GM18870 (cell line): ENCODE measurements around the gene VPS72.
"Not testable (repeated sequence)": the region's sequence is repeated elsewhere in the genome, so short reads cannot be mapped to it uniquely, and the experiment has no call there.

ENCODE experiments used
- ATAC-seq: cut with Tn5 transposase; IDR thresholded peaks from one replicate; pipeline ENCODE4 v1.9.1; 2021; ENCODE audit warnings: moderate library complexity; ENCODE audit not compliant: unreplicated experiment

The VPS72 gene

GRCh38 chr1:151189637-151190445, at the start of gene VPS72:
Gene VPS72, minus strand, starts transcription at chr1:151190197. Its CDS starts 76 bp downstream, at chr1:151190121.
- ATAC-seq = peak; percentile 63

- ATAC-seq = no peak
Observed at GRCh38 chr1:151238467-151238739, 48.4 kb upstream of the VPS72 start.

- ATAC-seq = no peak
Observed at GRCh38 chr1:151237678-151238466, 47.9 kb upstream of the VPS72 start.

- ATAC-seq = no peak
Observed at GRCh38 chr1:151235235-151235634, 45.2 kb upstream of the VPS72 start.

GRCh38 chr1:151222130-151222529, 32.1 kb upstream of the VPS72 start:
- ATAC-seq = no peak

GRCh38 chr1:151221616-151222015, 31.6 kb upstream of the VPS72 start:
- ATAC-seq = no peak

GRCh38 chr1:151213560-151213959, 23.6 kb upstream of the VPS72 start:
- ATAC-seq = no peak

- no peak for ATAC-seq
Observed at GRCh38 chr1:151211972-151212705, 22.1 kb upstream of the VPS72 start.

- no peak for ATAC-seq
Observed at GRCh38 chr1:151210830-151211229, 20.8 kb upstream of the VPS72 start.

GRCh38 chr1:151205381-151205965, 15.5 kb upstream of the VPS72 start:
- ATAC-seq = not testable (repeated sequence)

GRCh38 chr1:151199873-151200581, 10.0 kb upstream of the VPS72 start:
- ATAC-seq = no peak

GRCh38 chr1:151198254-151199127, 8.5 kb upstream of the VPS72 start, which contains the start of gene PIP5K1A:
Gene PIP5K1A, plus strand, starts transcription at chr1:151198552. Its CDS starts 445 bp downstream, at chr1:151198997.
- peak; percentile 82 for ATAC-seq

- ATAC-seq = no peak
Observed at GRCh38 chr1:151197863-151198253, 7.9 kb upstream of the VPS72 start.

GRCh38 chr1:151196292-151196800, 6.3 kb upstream of the VPS72 start:
- ATAC-seq = no peak

- ATAC-seq = not testable (repeated sequence)
Observed at GRCh38 chr1:151194894-151195594, 5.0 kb upstream of the VPS72 start.

GRCh38 chr1:151193856-151194255, 3.9 kb upstream of the VPS72 start:
- no peak for ATAC-seq

- ATAC-seq = no peak
Observed at GRCh38 chr1:151193304-151193703, 3.3 kb upstream of the VPS72 start.

- ATAC-seq = no peak
Observed at GRCh38 chr1:151192047-151192446, 2.0 kb upstream of the VPS72 start.

GRCh38 chr1:151188667-151189066, 1.3 kb downstream of the VPS72 start:
- not testable (repeated sequence) for ATAC-seq
